ENCODE data around the gene TRIOBP. TPM values are rescaled to one million over a fixed set of nuclear protein-coding genes. Genes with fewer than 3 reads are reported as not detected.
"Not testable (repeated sequence)": the region's sequence is repeated elsewhere in the genome, so short reads cannot be mapped to it uniquely, and the experiment has no call there.

TRIOBP gene
- polyA plus RNA-seq, 1 experiment, result 73.9 TPM

DNA sequence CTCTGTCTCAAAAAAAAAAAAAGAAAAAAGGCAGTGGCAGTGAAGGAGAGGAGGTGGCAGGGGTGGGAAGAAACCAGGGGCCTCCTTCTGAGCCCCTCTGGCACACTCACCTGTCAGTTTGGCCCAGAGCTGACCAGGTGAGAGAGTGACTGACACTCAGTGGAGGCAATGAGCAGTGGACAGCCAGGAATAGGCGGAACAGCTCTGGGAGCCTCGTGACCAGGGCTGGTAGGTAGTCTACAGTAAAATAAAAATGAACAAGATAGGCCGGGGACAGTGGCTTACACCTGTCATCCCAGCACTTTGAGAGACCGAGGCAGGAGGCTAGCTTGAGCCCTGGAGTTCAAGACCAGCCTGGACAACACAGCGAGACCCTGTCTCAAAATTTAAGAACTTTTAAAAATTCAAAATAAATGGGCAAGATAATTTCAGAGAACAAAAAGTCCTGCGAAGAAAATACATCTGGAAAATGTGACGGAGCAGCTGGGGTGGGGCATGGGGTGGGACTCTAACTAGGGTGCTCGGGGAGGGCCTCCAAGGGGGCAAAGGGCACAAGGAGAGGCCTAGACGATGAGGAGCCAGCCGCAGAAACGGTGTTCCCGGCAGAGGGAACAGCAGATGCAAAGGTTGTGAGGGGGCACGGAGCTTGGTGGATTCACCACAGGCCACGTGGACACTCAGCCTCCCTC lies 42.1 kb upstream of the TRIOBP start:
- Histone ChIP-seq H3K36me3 (ENCODE audit: control insufficient read depth, insufficient read depth, low read length) (peaks cover 27% of the 10 kb centered on the region), H3K27me3 (ENCODE audit: control insufficient read depth, insufficient read depth, low read length) (no peaks in the 10 kb centered on the region), H3K4me3 (ENCODE audit: low read depth, low read length) (no peak overlapping the region)
- ChIA-PET CTCF (interaction anchor here (1.4 to 9.5 kb wide), 2 partner anchors 13 to 27 kb away, joined by 3 to 122 read pairs; no protein-coding TSS in a partner anchor), POLR2A (interaction anchor here (0.6 kb wide), 1 partner anchor 136 kb away, joined by 3 read pairs; the partner anchor contains the start of gene CARD10)
- no peak for DNase-seq (ENCODE audit: low read depth)
- TF ChIP-seq, protein P1, sequence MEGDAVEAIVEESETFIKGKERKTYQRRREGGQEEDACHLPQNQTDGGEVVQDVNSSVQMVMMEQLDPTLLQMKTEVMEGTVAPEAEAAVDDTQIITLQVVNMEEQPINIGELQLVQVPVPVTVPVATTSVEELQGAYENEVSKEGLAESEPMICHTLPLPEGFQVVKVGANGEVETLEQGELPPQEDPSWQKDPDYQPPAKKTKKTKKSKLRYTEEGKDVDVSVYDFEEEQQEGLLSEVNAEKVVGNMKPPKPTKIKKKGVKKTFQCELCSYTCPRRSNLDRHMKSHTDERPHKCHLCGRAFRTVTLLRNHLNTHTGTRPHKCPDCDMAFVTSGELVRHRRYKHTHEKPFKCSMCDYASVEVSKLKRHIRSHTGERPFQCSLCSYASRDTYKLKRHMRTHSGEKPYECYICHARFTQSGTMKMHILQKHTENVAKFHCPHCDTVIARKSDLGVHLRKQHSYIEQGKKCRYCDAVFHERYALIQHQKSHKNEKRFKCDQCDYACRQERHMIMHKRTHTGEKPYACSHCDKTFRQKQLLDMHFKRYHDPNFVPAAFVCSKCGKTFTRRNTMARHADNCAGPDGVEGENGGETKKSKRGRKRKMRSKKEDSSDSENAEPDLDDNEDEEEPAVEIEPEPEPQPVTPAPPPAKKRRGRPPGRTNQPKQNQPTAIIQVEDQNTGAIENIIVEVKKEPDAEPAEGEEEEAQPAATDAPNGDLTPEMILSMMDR (IDR thresholded peaks at IDR 0.05; ENCODE audit: insufficient read depth, low read depth, low read length), result no peak

DNA sequence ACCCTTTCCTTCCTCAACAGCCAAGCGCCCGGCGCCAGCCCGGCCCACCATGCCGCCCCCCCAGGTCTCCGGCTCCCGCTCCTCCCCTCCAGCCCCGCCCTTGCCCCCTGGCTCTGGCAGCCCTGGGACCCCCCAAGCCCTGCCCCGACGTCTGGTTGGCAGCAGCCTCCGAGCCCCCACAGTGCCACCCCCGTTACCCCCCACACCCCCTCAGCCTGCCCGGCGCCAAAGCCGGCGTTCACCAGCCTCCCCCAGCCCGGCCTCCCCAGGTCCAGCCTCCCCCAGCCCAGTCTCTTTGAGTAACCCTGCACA lies 41.6 kb upstream of the TRIOBP start:
- Histone ChIP-seq H3K36me3 (ENCODE audit: control insufficient read depth, insufficient read depth, low read length) (peaks cover 23% of the 10 kb centered on the region), H3K27me3 (ENCODE audit: control insufficient read depth, insufficient read depth, low read length) (no peaks in the 10 kb centered on the region), H3K4me3 (ENCODE audit: low read depth, low read length) (no peak overlapping the region)
- CTCF ChIA-PET, result interaction anchor here (0.7 to 9.5 kb wide), 3 partner anchors 9 to 27 kb away, joined by 3 to 122 read pairs (median 3); no protein-coding TSS in a partner anchor
- no peak for DNase-seq (ENCODE audit: low read depth)
- TF ChIP-seq, protein P1 (IDR thresholded peaks at IDR 0.05; ENCODE audit: insufficient read depth, low read depth, low read length), result no peak
- POLR2A ChIA-PET, result interaction anchor here (0.6 kb wide), 1 partner anchor 136 kb away, joined by 3 read pairs; the partner anchor contains the start of gene CARD10

DNA sequence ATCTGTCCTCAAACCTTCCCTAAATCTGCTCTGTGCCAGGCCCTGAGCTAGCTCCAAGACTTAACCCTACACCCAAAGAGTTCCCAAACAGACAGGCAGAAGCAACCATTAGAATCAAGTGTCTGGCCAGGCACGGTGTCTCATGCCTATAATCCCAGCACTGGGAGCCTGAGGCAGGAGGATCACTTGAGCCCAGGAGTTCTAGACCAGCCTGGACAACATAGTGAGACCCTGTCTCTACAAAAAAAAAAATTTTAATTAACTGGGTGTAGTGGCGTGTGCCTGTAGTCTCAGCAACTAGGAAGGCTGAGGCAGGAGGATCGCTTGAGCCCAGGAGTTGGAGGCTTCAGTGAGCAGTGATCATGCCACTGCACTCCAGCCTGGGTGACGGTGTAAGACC lies 40.3 kb upstream of the TRIOBP start:
- H3K27me3 ChIP-seq (ENCODE audit: control insufficient read depth, insufficient read depth, low read length); POLR2A ChIA-PET; H3K4me3 ChIP-seq (ENCODE audit: low read depth, low read length); DNase-seq (ENCODE audit: low read depth): not testable (repeated sequence)
- peaks cover 14% of the 10 kb centered on the region for H3K36me3 ChIP-seq (ENCODE audit: control insufficient read depth, insufficient read depth, low read length)
- CTCF ChIA-PET, result interaction anchor here (1.5 to 9.5 kb wide), 2 partner anchors 14 to 23 kb away, joined by 6 to 122 read pairs; no protein-coding TSS in a partner anchor

DNA sequence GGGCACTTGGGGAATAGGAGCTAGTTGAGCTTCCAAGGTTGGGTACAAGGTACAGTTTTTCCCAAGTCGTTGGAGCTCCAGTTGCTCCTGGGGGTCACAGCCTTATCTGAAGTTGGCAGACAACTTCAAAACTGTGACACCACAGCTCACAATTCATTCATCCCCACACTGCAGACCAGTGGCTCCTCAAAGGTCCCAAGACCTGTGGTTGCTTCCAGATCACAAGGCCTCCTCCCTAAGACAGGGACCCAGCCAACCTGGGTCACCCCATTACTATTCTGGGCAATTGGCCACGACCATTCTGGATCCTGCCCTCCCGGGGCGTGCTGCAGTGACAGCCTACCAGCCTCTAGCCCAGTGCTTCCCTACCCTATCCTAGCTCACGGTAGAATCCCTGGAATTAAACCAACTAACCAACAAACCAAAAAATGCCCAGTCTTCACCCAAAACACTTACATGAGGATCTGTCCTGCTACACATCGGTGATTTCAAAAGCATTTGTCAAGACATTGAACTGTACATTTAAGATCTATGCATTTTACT lies 39.2 kb upstream of the TRIOBP start:
- TF ChIP-seq, protein P1 (IDR thresholded peaks at IDR 0.05; ENCODE audit: insufficient read depth, low read depth, low read length), result no peak
- ChIA-PET POLR2A (interaction anchor here (0.8 to 1.8 kb wide), 3 partner anchors 18 to 38 kb away, joined by 4 to 16 read pairs (median 14); partner anchors contain the start of gene LGALS1), CTCF (interaction anchor here (0.9 to 9.5 kb wide), 7 partner anchors 9 to 204 kb away, joined by 3 to 133 read pairs (median 5); partner anchors contain the start of genes LGALS1 and NOL12)
- Histone ChIP-seq H3K4me3 (ENCODE audit: low read depth, low read length) (peak overlapping the region; percentile 46), H3K27me3 (ENCODE audit: control insufficient read depth, insufficient read depth, low read length) (no peaks in the 10 kb centered on the region), H3K36me3 (ENCODE audit: control insufficient read depth, insufficient read depth, low read length) (peaks cover 10% of the 10 kb centered on the region)
- DNase-seq (ENCODE audit: low read depth), result no peak

DNA sequence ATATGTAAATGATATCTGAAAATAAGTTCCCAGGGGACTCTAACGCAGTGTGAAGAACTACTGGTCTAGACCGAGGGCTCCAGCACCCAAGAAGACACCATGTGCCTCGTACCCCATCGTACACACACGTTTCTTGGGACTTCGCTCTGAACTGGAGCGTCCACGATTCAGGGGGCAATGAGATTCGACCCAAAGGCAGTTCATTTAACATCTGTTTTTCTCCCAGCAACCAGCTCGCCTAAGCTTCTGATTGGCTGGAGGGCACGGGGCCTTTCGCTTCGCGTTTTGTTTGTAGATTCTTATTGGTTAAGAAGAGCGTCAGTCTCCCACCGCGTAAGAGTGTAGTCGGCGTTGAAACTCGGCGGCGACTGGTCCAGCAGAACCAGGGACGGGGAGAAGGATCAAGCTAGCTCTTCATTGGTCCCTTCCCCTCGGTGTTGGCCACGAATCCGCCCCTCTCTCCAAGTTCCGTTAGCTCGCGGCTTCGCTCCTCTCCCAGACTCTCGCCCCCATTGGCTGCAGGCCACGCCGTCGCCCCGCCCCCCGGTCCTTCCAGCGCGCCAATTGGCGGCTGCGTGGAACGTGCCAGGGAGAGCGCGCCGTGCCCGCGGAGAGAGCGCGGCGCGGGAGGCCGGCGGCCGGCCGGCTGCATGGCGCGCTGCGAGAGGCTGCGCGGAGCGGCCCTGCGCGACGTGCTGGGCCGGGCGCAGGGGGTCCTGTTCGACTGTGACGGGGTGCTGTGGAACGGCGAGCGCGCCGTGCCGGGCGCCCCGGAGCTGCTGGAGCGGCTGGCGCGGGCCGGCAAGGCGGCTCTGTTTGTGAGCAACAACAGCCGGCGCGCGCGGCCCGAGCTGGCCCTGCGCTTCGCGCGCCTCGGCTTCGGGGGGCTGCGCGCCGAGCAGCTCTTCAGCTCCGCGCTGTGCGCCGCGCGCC lies 38.4 kb upstream of the TRIOBP start, which contains the start of gene PDXP:
TSS of gene PDXP (plus strand) at position 591 of the 933 bp plus-strand sequence. CDS start at position 651, 60 bp downstream.
- CTCF ChIA-PET, result interaction anchor here (0.6 to 9.5 kb wide), 12 partner anchors 10 to 203 kb away, joined by 3 to 133 read pairs (median 4); partner anchors contain the start of genes LGALS1 and NOL12
- H3K4me3 ChIP-seq (ENCODE audit: low read depth, low read length), result peak within 1 kb of the TSS; percentile 72
- POLR2A ChIA-PET, result interaction anchor here (0.6 to 1.8 kb wide), 4 partner anchors 17 to 59 kb away, joined by 4 to 16 read pairs (median 12); partner anchors contain the start of gene LGALS1
- peak; percentile 99 for DNase-seq (ENCODE audit: low read depth)
- TF ChIP-seq, protein P1 (IDR thresholded peaks at IDR 0.05; ENCODE audit: insufficient read depth, low read depth, low read length), result no peak
- peaks cover 7% of the 10 kb centered on the region for H3K36me3 ChIP-seq (ENCODE audit: control insufficient read depth, insufficient read depth, low read length)
- no peaks in the 10 kb centered on the region for H3K27me3 ChIP-seq (ENCODE audit: control insufficient read depth, insufficient read depth, low read length)

Measured in BJ (cell line).